Panc1 (cell line): ENCODE measurements around the gene NOXO1. TPM values are rescaled to one million over a fixed set of nuclear protein-coding genes. Genes with fewer than 3 reads are reported as not detected.
"Not testable (repeated sequence)": the region's sequence is repeated elsewhere in the genome, so short reads cannot be mapped to it uniquely, and the experiment has no call there.

Experiments used
- ATAC-seq: fragments of 200-7000 bp; cut with Tn5 transposase; 2 replicates; pipeline ENCODE4 v1.9.1; 2020; ENCODE audit warnings: mild to moderate bottlenecking, moderate library complexity
- BruUV-seq: library from RNA; stranded (reverse); fragments of 400-500 nt; replicated peaks from 2 replicates; lab custom pipeline; 2021; lab: Mats Ljungman, UMichigan
- CTCF ChIA-PET: fragments of 300-600 bp; sonication (Branson Sonifier 250); formaldehyde crosslinking; loops from one replicate; lab custom pipeline; 2022; ENCODE audit warnings: antibody characterized with exemption; lab: Charles Lee
- POLR2A ChIA-PET: fragments of 300-600 bp; sonication (Branson Sonifier 250); formaldehyde crosslinking; loops from one replicate; lab custom pipeline; 2022; ENCODE audit warnings: antibody characterized with exemption; lab: Charles Lee
- DNase-seq: peaks from one replicate; pipeline ENCODE4 v3.0.0-alpha.2; 2010; ENCODE audit warnings: low read depth, low spot score
- H3K27ac ChIP-seq: 2 replicates; pipeline ENCODE4 v1.5.1; 2011; ENCODE audit warnings: mild to moderate bottlenecking, low read length, inconsistent platforms
- H3K27me3 ChIP-seq: fragments of 200-500 bp; sonication (Bioruptor generic); 2 replicates; pipeline ENCODE4 v1.6.0; 2014; ENCODE audit warnings: low read length, inconsistent platforms; ENCODE audit not compliant: control insufficient read depth, insufficient read depth
- H3K36me3 ChIP-seq: fragments of 200-500 bp; sonication (Bioruptor generic); 2 replicates; pipeline ENCODE4 v1.5.1; 2014; ENCODE audit warnings: inconsistent platforms, mild to moderate bottlenecking, low read length, moderate library complexity; ENCODE audit not compliant: control insufficient read depth, insufficient read depth
- H3K4me1 ChIP-seq: 2 replicates; pipeline ENCODE4 v1.5.1; 2011; ENCODE audit warnings: inconsistent platforms, mild to moderate bottlenecking, low read length, moderate library complexity; ENCODE audit not compliant: control insufficient read depth, insufficient read depth
- H3K4me3 ChIP-seq, 2 experiments: 2 replicates each; pipeline ENCODE4 v1.5.1; 2011 to 2012; ENCODE audit warnings: low read depth in 2 of 2, low read length in 2 of 2, mild to moderate bottlenecking in 2 of 2, inconsistent platforms in 1 of 2, moderate library complexity in 1 of 2
- H3K9me3 ChIP-seq: fragments of 200-500 bp; sonication (Bioruptor generic); 2 replicates; pipeline ENCODE4 v1.5.1; 2014; ENCODE audit warnings: low read depth, mild to moderate bottlenecking, inconsistent platforms, low read length, moderate library complexity; ENCODE audit not compliant: control insufficient read depth, insufficient read depth
- POLR2AphosphoS5 ChIP-seq: IDR thresholded peaks from 2 replicates; pipeline ENCODE4 v1.6.1; 2012; ENCODE audit warnings: mild to moderate bottlenecking, low read depth, low read length, moderate library complexity
- SIN3A ChIP-seq: IDR thresholded peaks from 2 replicates; pipeline ENCODE4 v1.6.1; 2012; ENCODE audit warnings: low read depth, mild to moderate bottlenecking, low read length, moderate library complexity, borderline replicate concordance; ENCODE audit not compliant: insufficient read depth
- TCF7L2 ChIP-seq: IDR thresholded peaks from 2 replicates; pipeline ENCODE4 v1.6.1; 2011; ENCODE audit warnings: mild to moderate bottlenecking, low read depth, low read length, inconsistent platforms
- in situ Hi-C: cut with HindIII; loops from 2 replicates; pipeline ENCODE4 v1.10.0; 2016; ENCODE audit warnings: low sequenced_read_pairs, low pct_unique_long_range_greater_than_20kb
- intact Hi-C: fragments of 100-400 bp; cut with micrococcal nuclease; formaldehyde crosslinking; loops from one replicate; pipeline ENCODE4 v1.10.0; 2022; ENCODE audit not compliant: unreplicated experiment
- total RNA-seq: library from RNA; stranded (reverse); gene quantifications from one replicate; pipeline ENCODE4 v1.2.1, GENCODE V29; 2021; ENCODE audit not compliant: unreplicated experiment
- TF ChIP-seq, protein P1 (sequence below), 2 experiments: IDR thresholded peaks; 2 replicates each; pipeline ENCODE4 v1.6.1; 2011 to 2012; ENCODE audit warnings: low read depth in 2 of 2, control low read depth in 1 of 2, low read length in 1 of 2, mild to moderate bottlenecking in 1 of 2, moderate library complexity in 1 of 2; ENCODE audit not compliant: insufficient read depth in 1 of 2
- TF ChIP-seq, protein P2 (sequence below): fragments of 450-650 bp; IDR thresholded peaks from 2 replicates; pipeline ENCODE4 v1.5.1; 2017; ENCODE audit warnings: mild to moderate bottlenecking

The NOXO1 gene
- total RNA-seq, 1 experiment from 2014 or later, result 4.0 TPM

DNA sequence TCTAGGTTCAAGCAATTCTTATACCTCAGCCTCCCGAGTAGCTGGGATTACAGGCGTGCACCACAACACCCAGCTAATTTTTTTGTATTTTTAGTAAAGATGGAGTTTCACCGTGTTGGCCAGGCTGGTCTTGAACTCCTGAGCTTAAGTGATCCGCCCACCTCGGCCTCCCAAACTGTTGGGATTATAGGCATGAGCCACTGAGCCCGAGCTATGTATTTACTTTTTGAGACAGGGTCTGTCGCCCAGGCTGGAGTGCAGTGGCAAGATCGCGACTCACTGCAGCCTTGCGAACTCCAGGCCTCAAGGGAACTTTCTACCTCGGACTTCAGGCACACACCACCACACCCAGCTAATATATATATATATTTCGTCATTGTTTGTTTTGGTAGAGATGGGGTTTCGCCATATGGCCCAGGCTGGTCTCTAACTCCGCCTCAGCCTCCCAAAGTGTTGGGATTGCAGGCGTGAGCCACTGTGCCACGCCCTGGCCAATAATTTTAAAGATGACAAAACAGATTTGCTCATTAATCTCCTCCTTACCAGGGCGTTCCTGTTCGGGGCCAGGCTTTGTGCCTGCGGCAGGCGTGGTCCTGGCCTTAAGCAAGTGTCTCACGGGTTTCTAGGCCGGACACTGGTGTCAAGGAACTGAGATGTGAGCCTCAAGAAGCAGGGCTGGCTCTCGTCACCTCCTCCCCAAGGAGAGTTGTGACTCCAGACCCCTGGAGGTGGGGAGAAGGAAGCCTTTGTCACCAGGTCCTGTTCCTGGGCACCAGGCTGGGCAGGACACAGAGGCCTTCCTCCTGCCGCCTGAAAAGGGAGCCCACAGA is 34.1 kb upstream of the NOXO1 start:
- intact Hi-C loops, result no loop called here
- Histone ChIP-seq H3K4me1 (peaks cover 5% of the 10 kb centered on the region), H3K9me3 (no peaks in the 10 kb centered on the region), H3K27me3 (no peaks in the 10 kb centered on the region), H3K27ac (no peak overlapping the region), H3K4me3 (no peak overlapping the region), H3K36me3 (no peaks in the 10 kb centered on the region; the same call in 1 of the 2 replicates)
- ATAC-seq (no peak), DNase-seq (no peak)
- TF ChIP-seq, protein P1, sequence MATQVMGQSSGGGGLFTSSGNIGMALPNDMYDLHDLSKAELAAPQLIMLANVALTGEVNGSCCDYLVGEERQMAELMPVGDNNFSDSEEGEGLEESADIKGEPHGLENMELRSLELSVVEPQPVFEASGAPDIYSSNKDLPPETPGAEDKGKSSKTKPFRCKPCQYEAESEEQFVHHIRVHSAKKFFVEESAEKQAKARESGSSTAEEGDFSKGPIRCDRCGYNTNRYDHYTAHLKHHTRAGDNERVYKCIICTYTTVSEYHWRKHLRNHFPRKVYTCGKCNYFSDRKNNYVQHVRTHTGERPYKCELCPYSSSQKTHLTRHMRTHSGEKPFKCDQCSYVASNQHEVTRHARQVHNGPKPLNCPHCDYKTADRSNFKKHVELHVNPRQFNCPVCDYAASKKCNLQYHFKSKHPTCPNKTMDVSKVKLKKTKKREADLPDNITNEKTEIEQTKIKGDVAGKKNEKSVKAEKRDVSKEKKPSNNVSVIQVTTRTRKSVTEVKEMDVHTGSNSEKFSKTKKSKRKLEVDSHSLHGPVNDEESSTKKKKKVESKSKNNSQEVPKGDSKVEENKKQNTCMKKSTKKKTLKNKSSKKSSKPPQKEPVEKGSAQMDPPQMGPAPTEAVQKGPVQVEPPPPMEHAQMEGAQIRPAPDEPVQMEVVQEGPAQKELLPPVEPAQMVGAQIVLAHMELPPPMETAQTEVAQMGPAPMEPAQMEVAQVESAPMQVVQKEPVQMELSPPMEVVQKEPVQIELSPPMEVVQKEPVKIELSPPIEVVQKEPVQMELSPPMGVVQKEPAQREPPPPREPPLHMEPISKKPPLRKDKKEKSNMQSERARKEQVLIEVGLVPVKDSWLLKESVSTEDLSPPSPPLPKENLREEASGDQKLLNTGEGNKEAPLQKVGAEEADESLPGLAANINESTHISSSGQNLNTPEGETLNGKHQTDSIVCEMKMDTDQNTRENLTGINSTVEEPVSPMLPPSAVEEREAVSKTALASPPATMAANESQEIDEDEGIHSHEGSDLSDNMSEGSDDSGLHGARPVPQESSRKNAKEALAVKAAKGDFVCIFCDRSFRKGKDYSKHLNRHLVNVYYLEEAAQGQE (IDR thresholded peaks at IDR 0.05; ENCODE audit: insufficient read depth in 1 of 2, low read depth in 2 of 2, low read length in 1 of 2), result no peak
- TF ChIP-seq, protein P2, sequence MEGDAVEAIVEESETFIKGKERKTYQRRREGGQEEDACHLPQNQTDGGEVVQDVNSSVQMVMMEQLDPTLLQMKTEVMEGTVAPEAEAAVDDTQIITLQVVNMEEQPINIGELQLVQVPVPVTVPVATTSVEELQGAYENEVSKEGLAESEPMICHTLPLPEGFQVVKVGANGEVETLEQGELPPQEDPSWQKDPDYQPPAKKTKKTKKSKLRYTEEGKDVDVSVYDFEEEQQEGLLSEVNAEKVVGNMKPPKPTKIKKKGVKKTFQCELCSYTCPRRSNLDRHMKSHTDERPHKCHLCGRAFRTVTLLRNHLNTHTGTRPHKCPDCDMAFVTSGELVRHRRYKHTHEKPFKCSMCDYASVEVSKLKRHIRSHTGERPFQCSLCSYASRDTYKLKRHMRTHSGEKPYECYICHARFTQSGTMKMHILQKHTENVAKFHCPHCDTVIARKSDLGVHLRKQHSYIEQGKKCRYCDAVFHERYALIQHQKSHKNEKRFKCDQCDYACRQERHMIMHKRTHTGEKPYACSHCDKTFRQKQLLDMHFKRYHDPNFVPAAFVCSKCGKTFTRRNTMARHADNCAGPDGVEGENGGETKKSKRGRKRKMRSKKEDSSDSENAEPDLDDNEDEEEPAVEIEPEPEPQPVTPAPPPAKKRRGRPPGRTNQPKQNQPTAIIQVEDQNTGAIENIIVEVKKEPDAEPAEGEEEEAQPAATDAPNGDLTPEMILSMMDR, result no peak
- TF ChIP-seq POLR2AphosphoS5 (no peak), SIN3A (no peak), TCF7L2 (no peak)
- no TSS peak for BruUV-seq
- ChIA-PET CTCF (no interaction called here), POLR2A (no interaction called here)
- in situ Hi-C loops, result no loop called here

DNA sequence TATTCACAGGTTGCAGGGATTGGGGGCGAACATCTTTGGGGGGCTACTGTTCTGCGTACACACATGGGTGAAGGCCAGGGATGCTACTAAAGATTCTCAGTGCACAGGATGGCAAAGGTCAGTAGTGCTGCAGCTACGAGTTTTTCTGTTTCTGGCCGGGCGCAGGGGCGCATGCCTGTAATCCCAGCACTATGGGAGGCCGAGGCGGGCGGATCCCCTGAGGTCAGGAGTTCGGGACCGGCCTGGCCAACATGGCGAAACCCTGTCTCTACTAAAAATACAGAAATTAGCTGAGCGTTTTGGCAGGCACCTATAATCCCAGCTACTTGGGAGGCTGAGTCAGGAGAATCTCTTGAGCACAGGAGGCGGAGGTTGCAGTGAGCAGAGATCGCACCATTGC is 32.3 kb upstream of the NOXO1 start:
- peaks cover 7% of the 10 kb centered on the region for H3K4me1 ChIP-seq
- BruUV-seq, result no TSS peak
- in situ Hi-C loops (no loop called here), intact Hi-C loops (no loop called here)
- no peak overlapping the region for H3K4me3 ChIP-seq
- ATAC-seq (no peak), DNase-seq (no peak)
- ChIA-PET POLR2A (no interaction called here), CTCF (interaction anchor here (0.7 kb wide), 1 partner anchor 9 kb away, joined by 7 read pairs; no protein-coding TSS in a partner anchor)
- no peaks in the 10 kb centered on the region; the same call in 1 of the 2 replicates for H3K36me3 ChIP-seq
- H3K9me3 ChIP-seq, result no peaks in the 10 kb centered on the region
- H3K27ac ChIP-seq, result no peak overlapping the region
- TF ChIP-seq, protein P1 (IDR thresholded peaks at IDR 0.05; ENCODE audit: insufficient read depth in 1 of 2, low read depth in 2 of 2, low read length in 1 of 2), result no peak
- TF ChIP-seq, protein P2, result no peak
- no peaks in the 10 kb centered on the region for H3K27me3 ChIP-seq

GRCh38 chr16:2011726-2012125 is 30.5 kb upstream of the NOXO1 start:
- DNase-seq, BruUV-seq, H3K27ac ChIP-seq, H3K4me3 ChIP-seq, intact Hi-C loops, ATAC-seq, H3K36me3 ChIP-seq, in situ Hi-C loops, H3K9me3 ChIP-seq, H3K27me3 ChIP-seq: not testable (repeated sequence)
- CTCF ChIA-PET, result interaction anchor here (0.6 to 0.7 kb wide), 2 partner anchors 9 to 11 kb away, joined by 5 to 11 read pairs; no protein-coding TSS in a partner anchor
- H3K4me1 ChIP-seq, result peaks cover 21% of the 10 kb centered on the region
- POLR2A ChIA-PET, result interaction anchor here (0.5 to 0.6 kb wide), 2 partner anchors 33 to 77 kb away, joined by 3 to 4 read pairs; no protein-coding TSS in a partner anchor
